NCI-H510A treated with DMSO at 0.1 percent for 48 hours (cell line): ENCODE data around the gene RPEL1.
"Not testable (repeated sequence)": the region's sequence is repeated elsewhere in the genome, so short reads cannot be mapped to it uniquely, and the experiment has no call there.

Source experiments
- DNase-seq: peaks from one replicate; lab custom pipeline; 2025; lab: John Stamatoyannopoulos, UW

Gene RPEL1

DNA sequence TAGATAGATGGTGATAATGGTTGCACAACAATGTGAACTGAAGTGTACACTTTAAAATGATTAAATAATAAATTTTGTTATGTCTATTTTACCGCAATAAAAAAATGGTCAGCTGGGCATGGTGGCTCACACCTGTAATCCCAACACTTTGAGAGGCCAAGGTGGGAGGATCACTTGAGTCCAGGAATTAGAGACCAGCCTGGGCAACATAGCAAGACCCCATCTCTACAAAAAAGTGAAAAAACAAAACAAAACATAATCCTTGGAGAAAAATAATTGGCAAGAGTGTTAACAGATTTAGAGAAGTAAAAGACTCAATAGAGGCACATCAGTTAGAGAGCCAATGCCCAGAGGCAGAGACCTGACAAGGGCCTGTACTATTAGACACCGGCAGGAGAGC, 9.9 kb upstream of the RPEL1 start:
- no peak for DNase-seq

DNA sequence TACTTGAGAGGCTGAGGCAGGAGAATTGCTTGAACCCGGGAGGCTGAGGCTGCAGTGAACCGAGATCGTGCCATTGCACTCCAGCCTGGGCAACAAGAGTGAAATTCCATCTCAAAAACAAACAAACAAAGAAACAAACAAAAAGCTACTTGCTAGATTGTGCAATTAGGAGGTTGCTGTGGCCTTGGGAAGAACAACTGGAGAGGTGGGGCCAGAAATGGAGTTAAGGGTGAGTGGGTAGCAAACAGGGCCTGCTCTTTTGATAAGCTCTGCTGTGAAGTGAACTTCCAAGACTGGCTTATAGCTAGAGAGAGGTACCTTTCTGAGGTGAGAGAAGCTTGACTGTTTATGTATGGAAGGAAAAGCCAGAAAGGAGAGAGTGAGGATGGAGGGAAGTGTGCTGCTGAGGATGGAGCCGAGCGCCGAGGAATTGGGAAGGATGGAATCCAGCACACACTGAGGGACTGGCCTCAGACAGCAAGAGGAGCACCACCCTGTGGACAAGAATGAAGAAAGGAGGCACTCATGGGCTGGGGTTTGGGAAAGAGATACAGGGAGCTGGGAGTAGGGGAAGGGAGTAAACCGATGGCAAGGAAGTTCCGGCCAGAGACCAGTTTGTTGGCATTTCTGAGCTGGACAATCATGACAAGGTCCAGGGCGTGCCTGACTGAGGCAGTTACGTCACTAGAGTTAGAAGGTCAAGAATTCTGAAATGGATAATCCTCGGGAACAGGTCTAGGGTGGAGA, 7.0 kb upstream of the RPEL1 start:
- DNase-seq = no peak

DNA sequence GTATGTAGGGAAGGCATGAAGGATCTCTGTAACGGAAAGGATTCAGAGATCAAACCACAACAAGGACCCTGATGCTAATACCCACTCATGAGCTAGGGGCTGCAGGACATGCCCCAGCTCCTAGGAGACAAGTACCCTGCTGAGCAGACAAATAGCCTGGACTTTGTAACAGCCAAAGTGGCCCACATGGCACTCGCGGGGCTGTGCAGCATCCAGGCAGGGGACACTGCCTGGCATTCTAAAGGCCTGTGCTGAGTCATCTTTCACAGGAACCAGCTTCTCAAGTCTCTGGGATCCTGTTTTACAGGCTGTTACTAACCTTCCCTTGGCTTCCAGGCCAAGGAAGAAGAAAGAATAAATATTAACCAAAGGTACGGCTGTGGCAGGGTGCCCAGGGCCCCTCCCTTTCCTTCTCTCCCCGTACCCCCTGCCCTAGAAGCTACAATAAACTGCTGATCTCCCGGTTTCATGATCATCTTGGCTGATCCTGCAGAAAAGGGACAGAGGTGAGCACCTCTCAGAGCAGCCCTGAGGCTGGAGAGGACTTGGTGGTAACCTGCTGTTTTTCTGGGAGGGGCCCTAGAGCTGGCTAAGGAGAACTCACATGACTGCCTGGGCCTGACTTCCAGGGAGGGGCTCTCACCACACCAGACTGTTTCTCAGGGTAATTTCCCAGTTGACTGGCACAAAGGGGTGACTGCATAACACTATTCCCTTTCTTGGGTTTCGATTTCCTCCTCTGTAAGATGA, 4.2 kb upstream of the RPEL1 start:
- DNase-seq = peak; percentile 34

DNA sequence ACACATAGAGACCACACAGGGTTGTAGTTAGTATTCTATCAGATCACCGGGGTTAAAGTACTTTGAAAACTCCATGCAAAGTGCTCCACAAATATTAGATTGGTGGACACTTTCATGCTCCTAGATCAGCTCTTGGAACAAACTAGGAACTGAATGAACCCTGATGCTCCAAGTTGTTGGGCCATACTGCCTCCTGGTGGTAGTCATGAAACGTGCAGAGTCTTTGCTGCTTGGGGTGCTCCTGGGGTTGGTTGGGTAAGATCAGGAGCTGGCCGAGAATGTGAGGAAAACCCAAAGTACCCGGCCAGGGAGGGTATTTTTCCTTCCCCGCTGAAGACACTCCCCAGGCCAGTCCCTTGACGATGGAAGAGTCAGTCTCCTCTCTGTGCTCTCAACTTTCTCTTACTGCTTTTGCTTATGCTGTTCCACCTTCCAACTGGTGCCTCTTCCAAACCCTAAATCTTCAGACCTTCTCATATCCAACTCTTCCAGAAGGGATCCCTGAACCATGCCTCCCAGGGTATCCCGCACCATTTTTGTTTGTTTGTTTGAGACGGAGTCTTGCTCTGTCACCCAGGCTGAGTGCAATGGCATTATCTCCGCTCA, 918 bp upstream of the RPEL1 start:
- DNase-seq = peak; percentile 42

DNA sequence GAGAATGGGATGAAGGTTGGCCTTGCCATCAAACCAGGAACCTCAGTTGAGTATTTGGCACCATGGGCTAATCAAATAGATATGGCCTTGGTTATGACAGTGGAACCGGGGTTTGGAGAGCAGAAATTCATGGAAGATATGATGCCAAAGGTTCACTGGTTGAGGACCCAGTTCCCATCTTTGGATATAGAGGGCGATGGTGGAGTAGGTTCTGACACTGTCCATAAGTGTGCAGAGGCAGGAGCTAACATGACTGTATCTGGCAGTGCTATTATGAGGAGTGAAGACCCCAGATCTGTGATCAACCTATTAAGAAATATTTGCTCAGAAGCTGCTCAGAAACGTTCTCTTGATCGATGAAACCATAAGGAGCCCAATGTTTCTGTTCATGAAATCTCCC, 637 bp downstream of the RPEL1 start:
- DNase-seq = no peak

DNA sequence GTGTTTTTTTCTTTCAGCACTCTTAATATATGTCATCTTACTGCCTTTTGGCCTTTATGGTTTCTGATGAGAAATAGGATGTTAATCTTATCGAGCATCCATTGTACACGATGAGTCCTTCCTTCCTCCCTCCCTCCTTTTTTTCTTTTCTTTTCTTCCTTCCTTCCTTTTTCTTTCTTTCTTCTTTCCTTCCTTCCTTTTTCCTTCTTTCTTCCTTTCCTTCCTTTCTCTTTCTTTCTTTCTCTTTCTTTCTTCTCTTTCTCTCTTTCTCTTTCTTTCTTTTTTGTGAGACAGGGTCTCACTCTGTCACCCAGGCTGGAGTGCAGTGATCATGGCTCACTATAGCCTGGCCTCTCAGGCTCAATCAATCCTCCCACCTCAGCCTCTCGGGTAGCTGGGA, 8.4 kb downstream of the RPEL1 start:
- no peak for DNase-seq

DNA sequence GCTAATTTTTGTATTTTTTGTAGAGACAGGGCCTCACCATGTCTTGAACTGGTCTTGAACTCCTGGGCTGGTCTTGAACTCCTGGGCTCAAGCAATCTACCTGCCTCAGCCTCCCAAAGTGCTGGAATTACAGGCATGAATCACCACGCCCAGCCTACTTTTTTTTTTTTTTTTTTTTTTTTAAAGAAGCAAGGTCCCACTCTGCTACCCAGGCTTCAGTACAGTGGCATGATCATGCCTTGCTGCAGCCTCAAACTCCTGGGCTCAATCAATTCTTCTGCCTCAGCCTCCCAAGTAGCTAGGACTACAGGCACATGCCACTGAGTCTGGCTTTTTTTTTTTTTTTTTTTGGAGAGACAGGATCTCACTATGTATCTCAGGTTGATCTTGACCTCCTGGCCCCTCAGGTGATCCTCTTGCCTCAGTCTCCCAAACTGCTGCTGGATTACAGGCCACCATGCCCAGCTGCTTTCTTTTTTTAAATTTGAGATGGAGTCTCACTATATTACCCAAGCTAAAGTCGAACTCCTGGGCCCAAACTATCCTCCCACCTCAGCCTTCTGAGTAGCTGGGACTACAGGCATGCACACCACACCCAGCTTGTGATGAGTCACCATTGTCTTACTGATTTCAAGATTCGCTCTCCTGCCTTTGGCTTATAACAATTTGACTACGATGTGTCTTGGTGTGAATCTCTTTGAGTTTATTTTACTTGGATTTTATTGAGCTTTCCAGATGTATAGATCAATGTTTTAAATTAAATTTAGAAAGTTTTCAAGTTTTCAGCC, 9.0 kb downstream of the RPEL1 start:
- DNase-seq = no peak

DNA sequence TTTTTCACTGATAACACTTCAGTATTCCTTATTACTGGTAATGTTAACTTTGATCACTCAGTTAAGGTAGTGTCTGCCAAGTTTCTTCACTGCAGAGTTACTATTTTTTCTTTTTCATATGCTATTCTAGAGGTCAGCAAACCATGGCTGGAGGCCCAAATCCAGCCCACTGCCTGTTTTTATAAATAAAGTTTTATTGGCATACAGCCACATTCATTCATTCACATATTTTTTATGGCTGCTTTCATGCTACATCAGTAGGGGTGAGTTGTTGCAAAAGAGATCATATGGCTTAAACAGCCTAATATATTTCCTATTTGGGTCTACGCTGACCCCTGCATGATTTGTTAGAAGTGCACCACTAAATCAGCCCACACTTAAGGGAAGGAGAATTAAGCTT, 10.9 kb downstream of the RPEL1 start:
- no peak for DNase-seq

DNA sequence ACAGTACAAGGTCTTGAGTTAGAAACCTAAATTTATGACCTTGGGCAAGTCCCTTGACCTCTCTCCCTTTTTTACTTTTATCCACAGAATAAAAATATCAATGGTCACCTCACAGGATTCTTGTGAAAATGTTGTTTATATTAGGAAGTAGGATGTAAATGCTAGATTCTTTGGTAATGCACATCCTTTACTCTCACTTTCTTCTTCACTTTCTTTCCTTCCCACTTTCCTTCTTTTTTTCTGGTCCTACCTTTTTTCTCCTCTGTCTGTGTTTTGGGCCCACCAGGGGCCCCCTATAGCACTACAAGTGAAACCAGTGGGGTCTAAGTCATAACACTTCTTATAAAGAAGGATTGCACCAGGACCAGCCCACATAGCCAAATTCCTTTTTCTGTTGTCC, 12.1 kb downstream of the RPEL1 start:
- DNase-seq = no peak

DNA sequence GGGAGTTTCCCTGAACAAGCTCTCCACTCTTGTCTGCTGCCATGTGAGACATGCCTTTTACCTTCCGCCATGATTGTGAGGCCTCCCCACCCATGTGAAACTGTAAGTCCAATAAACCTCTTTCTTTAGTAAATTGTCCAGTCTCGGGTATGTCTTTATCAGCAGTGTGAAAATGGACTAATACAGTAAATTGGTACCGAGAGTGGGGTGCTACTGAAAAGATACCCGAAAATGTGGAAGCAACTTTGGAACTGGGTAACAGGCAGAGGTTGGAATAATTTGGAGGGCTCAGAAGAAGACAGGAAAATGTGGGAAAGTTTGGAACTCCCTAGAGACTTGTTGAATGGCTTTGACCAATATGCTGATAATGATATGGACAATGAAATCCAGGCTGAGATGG, 13.2 kb downstream of the RPEL1 start:
- DNase-seq = not testable (repeated sequence)

DNA sequence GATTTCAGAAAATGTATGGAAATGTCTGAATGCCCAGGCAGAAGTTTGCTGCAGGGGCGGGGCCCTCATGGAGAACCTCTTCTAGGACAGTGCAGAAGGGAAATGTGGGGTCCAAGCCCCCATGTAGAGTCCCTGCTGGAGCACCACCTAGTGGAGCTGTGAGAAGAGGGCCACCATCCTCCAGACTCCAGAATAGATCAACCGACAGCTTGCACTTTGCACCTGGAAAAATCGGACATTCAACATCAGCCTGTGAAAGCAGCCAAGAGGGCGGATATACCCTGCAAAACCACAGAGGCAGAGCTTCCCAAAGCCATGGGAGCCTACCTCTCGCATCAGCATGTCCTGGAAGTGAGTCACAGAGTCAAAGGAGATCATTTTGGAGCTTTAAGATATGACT, 14.3 kb downstream of the RPEL1 start:
- no peak for DNase-seq

DNA sequence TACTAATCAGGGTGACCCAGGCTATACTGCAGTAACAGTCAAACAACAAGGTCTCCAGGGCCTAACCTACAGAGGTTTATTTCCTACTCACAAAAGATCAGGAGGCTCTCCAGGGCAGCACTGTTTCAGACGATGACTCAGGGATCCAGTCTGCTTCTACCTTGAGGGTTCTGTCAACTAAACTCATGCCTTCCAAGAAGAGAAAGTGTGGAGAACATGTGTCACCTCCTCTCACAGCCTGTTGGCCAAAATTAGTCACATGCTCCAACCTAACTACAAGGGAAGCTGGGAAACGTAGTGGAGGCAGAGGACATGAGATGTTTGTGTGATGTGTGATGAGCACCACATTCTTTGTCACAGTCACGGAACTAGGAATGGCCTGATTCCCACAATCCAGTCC, 16.5 kb downstream of the RPEL1 start:
- DNase-seq = no peak

DNA sequence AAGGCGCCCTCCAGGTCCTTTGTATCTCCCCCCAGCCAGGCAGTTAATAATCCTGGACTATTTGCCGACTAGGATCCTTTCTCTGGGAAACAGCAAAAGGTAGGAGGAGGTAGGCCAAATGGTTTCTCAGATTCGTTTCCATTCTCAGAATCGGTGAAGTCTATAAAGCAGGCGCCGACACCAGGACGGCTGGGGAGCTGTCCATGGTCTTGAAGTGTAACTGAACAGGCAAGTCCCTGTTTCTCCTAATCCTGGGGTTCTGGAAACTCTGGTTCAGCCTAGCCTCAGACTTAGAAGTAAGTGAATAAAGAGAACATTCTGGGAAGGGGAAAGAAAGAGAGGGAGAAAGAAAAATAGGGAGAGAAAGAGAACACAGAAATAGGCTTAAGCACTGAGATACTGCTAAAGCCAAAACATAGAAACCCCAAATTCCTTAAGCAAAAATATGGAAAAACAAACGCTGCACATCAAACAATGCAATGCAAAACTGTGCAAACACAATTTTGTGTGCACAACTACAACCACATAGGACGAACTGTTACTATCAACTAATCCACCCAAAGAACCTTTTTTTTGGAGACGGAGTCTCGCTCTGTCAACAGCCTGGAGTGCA, 20.1 kb downstream of the RPEL1 start:
- no peak for DNase-seq

DNA sequence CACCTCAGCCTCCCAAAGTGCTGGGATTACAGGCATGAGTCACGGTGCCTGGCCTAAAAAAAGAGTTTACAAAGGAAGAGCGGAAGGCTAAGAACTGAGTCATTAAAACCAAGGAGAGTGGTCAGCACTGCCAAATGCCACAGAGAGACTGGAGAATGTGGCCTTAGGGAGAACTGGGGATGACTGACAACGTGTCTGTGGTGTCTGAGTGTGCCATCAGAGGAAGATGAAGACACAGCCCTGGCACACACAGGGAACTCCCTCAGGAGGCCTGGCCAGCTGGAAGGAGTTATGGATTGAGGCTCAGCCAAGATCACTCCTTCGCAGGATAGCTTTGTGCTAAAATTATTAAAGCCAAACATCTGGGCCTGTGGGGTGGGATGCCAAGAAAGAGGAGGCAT, 27.4 kb downstream of the RPEL1 start:
- no peak for DNase-seq

DNA sequence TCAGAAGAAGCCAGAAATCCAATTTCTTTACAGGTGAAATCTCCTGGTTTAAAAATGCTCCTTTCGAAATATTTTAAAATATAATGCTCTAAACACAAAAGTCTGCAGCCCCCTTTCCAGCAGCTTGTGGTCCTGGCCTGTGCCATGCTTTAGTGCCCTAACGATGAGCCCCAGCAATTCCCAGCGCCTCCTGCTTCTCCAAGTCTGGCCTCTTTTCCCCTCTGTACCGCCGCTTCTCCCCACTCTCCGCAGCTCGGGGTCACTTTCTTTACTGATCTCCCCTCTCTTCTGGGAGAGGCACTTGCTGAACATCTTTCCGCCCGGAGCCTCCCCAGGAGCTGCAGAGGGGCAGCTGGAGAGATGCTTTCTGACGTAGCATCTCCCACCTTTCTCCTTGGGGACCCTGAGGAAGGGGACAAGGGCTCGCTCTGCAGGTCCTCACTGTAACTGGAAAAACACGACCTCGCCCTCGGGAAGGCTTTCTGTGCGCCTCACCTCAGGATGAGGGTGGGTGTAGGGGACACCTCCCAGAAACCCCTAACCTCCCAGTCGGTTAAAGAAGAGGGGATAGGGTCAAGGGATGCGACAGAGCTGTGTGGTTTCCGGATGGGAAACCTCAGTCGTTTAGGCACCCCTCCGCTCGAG, 30.7 kb downstream of the RPEL1 start:
- DNase-seq = no peak

DNA sequence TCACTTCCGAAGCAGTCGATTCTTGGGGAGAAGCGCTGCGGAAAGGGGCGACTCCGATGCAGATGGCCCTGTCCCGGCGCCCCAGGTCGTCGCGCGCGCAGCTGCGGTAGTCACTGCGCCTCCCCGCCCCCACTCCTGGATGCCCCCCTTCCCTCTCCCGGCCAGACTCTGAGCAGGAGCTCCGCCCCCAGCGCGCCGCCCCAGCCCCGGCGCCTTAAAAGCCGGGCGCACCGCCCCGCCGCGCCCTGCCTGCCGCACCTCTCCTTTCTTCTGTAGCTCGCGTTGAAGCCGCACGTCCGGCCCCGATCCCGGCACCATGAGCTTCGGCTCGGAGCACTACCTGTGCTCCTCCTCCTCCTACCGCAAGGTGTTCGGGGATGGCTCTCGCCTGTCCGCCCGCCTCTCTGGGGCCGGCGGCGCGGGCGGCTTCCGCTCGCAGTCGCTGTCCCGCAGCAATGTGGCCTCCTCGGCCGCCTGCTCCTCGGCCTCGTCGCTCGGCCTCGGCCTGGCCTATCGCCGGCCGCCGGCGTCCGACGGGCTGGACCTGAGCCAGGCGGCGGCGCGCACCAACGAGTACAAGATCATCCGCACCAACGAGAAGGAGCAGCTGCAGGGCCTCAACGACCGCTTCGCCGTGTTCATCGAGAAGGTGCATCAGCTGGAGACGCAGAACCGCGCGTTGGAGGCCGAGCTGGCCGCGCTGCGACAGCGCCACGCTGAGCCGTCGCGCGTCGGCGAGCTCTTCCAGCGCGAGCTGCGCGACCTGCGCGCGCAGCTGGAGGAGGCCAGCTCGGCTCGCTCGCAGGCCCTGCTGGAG, 31.4 kb downstream of the RPEL1 start, which contains the start of gene INA:
Gene INA (plus strand): TSS at position 243 of the 817 bp plus-strand sequence. CDS start 74 bp downstream, at position 317.
- peak; percentile 76 for DNase-seq

DNA sequence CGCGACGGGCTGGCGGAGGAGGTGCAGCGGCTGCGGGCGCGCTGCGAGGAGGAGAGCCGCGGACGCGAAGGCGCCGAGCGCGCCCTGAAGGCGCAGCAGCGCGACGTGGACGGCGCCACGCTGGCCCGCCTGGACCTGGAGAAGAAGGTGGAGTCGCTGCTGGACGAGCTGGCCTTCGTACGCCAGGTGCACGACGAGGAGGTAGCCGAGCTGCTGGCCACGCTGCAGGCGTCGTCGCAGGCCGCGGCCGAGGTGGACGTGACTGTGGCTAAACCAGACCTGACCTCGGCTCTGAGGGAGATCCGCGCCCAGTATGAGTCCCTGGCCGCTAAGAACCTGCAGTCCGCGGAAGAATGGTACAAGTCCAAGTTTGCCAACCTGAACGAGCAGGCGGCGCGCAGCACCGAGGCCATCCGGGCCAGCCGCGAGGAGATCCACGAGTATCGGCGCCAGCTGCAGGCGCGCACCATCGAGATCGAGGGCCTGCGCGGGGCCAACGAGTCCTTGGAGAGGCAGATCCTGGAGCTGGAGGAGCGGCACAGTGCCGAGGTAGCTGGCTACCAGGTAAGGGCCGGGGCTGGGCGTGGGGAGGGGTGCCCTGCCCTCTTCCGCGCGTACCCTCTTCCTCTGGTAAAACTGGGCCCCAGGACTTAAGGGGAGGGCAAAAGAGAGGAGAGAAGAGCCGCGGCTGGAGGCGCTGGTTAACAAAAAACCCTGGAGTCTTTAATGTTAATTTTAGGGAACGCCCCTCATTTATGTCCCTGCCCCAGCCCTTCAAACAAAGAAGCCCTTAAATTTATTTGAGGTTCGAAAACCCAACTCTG, 32.2 kb downstream of the RPEL1 start:
- DNase-seq = peak; percentile 27

DNA sequence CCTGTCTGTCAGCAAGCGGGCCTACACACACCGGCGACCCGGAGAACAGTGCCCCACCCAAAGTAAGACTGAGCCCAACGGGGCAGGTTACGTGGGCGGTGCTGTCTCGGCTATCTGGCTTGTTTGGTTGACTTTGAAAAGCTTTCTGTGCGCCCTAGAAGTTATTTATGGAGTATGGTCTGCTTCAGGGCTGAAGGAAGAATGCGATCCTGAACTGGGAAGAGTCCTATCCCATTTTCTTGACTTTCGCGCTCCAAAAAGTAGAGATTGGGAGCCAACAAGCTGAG, 32.8 kb downstream of the RPEL1 start:
- no peak for DNase-seq

DNA sequence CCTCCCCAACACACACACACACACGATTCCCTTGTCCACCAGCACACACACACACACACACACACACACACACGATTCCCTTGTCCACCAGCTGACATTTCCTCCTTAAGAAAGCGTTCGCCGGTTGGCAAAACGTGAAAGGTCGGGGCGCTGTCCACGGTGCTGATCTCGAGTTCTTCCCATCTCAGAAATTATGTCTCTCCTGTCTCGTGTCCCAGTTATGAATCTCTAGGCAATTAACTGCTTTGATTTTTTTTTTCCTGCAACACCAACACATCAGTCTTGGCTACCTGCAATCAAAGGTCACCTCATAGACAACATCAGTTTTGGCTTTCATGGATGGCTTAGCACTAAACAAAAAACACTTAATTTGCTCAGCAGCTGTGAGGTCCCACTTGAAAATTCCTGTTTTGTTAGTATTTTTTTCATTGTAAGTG, 33.2 kb downstream of the RPEL1 start:
- DNase-seq = no peak

DNA sequence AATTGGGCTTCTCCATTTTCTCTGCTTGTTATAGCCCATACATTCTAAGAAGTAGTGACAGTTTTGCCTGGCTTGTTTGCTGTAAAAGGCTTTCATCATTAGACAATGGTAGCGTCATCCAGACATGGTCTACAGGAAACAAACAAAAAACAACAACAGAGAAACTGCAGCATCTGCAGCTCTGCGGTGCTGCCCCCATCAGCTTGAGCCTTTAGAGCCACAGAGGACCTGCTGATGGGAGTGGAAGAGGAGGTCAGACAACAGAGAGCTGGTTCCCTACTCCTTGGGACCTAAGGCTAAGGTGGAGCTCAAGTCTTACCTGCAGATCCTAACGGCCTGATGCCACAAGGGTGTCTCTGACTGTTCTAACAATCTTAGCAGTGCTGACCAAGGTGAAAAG, 34.3 kb downstream of the RPEL1 start:
- DNase-seq = no peak
